ENCODE measurements around the gene TMEM114. TPM values are rescaled to one million over a fixed set of nuclear protein-coding genes. Genes with fewer than 3 reads are reported as not detected.

Gene TMEM114
- total RNA-seq, 1 experiment from 2014 or later, result not detected

DNA sequence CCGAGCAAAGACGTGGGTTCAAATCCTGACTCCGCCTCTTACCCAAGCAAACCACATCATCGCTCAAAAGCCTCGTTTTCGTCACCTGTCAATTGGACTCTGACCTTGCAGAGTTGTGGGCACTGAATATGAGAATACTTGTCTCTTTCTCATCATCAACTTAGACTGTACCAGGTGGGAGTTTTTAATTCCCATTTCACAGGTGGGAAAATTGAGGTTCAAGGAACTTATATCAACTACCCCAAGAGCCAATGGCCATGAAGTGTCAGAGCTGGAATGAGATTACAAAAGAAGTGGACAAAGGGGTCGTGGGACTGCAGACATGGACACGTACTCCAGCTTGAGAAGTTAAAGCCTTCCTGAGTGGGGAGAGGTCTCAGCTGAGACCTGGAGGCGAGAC is 10.8 kb downstream of the TMEM114 start:
- BruUV-seq (replicated peaks), result no TSS peak
- H3K9me3 Mint-ChIP-seq (ENCODE audit: low read depth, unreplicated experiment), result no peaks in the 10 kb centered on the region
- no peaks in the 10 kb centered on the region for H3K4me1 Mint-ChIP-seq (ENCODE audit: low read depth, unreplicated experiment)
- CTCF ChIA-PET, result no interaction called here
- DNase-seq, result no peak
- no peak overlapping the region for H3K4me3 Mint-ChIP-seq (ENCODE audit: low read depth, unreplicated experiment)
- peaks cover 64% of the 10 kb centered on the region for H3K27me3 Mint-ChIP-seq (ENCODE audit: unreplicated experiment)
- TF ChIP-seq, protein P1, sequence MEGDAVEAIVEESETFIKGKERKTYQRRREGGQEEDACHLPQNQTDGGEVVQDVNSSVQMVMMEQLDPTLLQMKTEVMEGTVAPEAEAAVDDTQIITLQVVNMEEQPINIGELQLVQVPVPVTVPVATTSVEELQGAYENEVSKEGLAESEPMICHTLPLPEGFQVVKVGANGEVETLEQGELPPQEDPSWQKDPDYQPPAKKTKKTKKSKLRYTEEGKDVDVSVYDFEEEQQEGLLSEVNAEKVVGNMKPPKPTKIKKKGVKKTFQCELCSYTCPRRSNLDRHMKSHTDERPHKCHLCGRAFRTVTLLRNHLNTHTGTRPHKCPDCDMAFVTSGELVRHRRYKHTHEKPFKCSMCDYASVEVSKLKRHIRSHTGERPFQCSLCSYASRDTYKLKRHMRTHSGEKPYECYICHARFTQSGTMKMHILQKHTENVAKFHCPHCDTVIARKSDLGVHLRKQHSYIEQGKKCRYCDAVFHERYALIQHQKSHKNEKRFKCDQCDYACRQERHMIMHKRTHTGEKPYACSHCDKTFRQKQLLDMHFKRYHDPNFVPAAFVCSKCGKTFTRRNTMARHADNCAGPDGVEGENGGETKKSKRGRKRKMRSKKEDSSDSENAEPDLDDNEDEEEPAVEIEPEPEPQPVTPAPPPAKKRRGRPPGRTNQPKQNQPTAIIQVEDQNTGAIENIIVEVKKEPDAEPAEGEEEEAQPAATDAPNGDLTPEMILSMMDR (IDR thresholded peaks at IDR 0.05; ENCODE audit: unreplicated experiment), result no peak
- H3K27ac Mint-ChIP-seq (ENCODE audit: unreplicated experiment), result no peak overlapping the region
- intact Hi-C loops (cut with micrococcal nuclease; ENCODE audit: unreplicated experiment), result no loop called here
- no peaks in the 10 kb centered on the region for H3K36me3 Mint-ChIP-seq (ENCODE audit: insufficient read depth, unreplicated experiment)

DNA sequence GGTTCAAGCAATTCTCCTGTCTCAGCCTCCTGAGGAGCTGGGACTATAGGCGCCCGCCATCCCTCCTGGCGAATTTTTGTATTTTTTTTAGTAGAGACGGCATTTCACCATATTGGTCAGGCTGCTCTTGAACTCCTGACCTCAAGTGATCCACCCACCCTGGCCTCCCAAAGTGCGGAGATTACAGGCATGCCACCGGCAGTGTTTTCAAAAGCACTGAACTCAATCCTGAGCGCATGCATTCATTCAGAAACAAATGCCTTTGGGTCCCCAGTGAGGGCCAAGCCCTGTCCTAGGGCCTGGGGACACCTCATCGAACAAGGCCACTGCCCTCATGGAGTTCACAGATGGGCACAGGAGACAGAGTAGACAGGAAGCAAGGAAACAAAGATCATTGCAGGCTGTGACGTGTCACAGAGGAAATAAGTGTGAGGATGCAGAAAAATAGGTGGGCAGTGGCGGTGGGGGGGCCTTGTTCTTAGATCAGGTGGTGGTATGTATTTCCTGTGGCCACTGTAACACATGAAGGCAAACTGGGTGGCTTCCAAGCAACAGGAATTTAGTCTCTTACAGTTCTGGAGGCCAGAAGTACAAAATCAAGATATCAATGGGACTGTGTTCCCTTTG is 12.5 kb downstream of the TMEM114 start:
- H3K4me1 Mint-ChIP-seq (ENCODE audit: low read depth, unreplicated experiment), result peaks cover 9% of the 10 kb centered on the region
- peaks cover 51% of the 10 kb centered on the region for H3K27me3 Mint-ChIP-seq (ENCODE audit: unreplicated experiment)
- H3K36me3 Mint-ChIP-seq (ENCODE audit: insufficient read depth, unreplicated experiment), result no peaks in the 10 kb centered on the region

DNA sequence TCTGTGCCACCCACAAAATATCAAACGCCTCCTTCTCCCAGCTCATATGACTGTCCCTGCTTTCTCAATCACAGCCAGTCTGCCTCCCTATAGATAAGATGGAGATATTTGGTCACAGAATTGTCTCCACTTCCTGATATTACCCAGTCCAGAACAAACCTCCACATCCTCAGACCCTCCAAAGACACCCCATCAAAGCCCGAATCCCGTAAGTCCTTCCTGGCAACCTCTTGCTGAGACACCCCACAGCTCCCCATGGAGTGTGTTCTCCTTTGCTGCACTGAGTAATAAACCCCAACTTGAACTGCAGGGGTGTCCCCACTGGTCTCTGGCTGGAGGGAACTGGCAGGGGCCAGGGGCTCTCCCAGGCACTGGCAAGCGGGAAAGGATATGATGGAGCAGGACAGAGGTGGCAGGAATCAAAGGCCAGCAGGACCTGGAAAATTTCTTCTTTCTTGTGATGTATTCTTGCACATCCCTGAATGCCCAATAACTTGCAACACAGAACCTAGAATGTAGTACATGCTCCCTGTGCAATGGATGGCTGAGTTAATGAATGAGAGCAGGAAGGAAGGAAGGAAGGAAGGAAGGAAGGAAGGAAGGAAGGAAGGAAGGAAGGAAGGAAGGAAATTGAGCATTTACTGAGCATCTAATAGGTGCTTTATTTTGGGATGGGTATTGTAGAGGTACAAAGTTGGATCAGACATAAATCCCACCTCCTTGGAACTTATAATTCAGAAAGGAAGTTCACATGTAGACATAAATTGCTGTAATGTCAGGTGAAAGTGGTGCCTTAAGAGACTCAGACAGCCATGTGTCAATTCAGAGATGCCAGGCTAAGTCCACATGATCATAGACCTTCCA is 13.9 kb downstream of the TMEM114 start:
- TF ChIP-seq, protein P1 (IDR thresholded peaks at IDR 0.05; ENCODE audit: unreplicated experiment), result no peak
- CTCF ChIA-PET, result no interaction called here
- H3K9me3 Mint-ChIP-seq (ENCODE audit: low read depth, unreplicated experiment), result no peaks in the 10 kb centered on the region
- H3K4me3 Mint-ChIP-seq (ENCODE audit: low read depth, unreplicated experiment), result no peak overlapping the region
- no peaks in the 10 kb centered on the region for H3K36me3 Mint-ChIP-seq (ENCODE audit: insufficient read depth, unreplicated experiment)
- H3K4me1 Mint-ChIP-seq (ENCODE audit: low read depth, unreplicated experiment), result peaks cover 23% of the 10 kb centered on the region
- DNase-seq, result no peak
- peaks cover 51% of the 10 kb centered on the region for H3K27me3 Mint-ChIP-seq (ENCODE audit: unreplicated experiment)
- no TSS peak for BruUV-seq (replicated peaks)
- H3K27ac Mint-ChIP-seq (ENCODE audit: unreplicated experiment), result no peak overlapping the region
- intact Hi-C loops (cut with micrococcal nuclease; ENCODE audit: unreplicated experiment), result no loop called here

More for the DNA sequence above, 12.5 kb downstream of the TMEM114 start:
- no peak overlapping the region for H3K27ac Mint-ChIP-seq (ENCODE audit: unreplicated experiment)
- intact Hi-C loops (cut with micrococcal nuclease; ENCODE audit: unreplicated experiment), result no loop called here
- CTCF ChIA-PET, result no interaction called here
- no peak overlapping the region for H3K4me3 Mint-ChIP-seq (ENCODE audit: low read depth, unreplicated experiment)
- TF ChIP-seq, protein P1 (IDR thresholded peaks at IDR 0.05; ENCODE audit: unreplicated experiment), result no peak
- no peak for DNase-seq
- no TSS peak for BruUV-seq (replicated peaks)
- H3K9me3 Mint-ChIP-seq (ENCODE audit: low read depth, unreplicated experiment), result no peaks in the 10 kb centered on the region

DNA sequence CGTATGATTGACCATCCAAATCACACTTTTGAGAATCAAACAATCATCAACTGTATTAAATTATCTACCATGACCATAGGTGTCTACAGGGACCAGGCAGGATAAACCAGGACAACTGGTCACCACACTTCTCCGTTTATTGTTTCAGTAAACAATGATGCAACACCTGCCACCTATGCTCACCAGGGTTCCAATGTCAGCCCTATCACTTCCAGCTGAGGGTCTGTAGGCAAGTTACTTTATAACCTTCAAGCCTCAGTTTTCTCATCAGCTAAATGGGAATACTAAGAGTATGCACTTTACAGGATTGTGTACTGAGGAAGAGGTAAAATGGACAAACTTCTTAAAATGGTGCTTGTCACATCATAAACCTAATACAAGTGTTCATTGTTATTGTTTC is 14.9 kb downstream of the TMEM114 start:
- H3K27ac Mint-ChIP-seq (ENCODE audit: unreplicated experiment), result no peak overlapping the region
- peaks cover 30% of the 10 kb centered on the region for H3K4me1 Mint-ChIP-seq (ENCODE audit: low read depth, unreplicated experiment)
- intact Hi-C loops (cut with micrococcal nuclease; ENCODE audit: unreplicated experiment), result no loop called here

More for the DNA sequence above, 14.9 kb downstream of the TMEM114 start:
- no peak for DNase-seq
- no TSS peak for BruUV-seq (replicated peaks)
- peaks cover 51% of the 10 kb centered on the region for H3K27me3 Mint-ChIP-seq (ENCODE audit: unreplicated experiment)
- no peak overlapping the region for H3K4me3 Mint-ChIP-seq (ENCODE audit: low read depth, unreplicated experiment)
- H3K9me3 Mint-ChIP-seq (ENCODE audit: low read depth, unreplicated experiment), result no peaks in the 10 kb centered on the region
- no peaks in the 10 kb centered on the region for H3K36me3 Mint-ChIP-seq (ENCODE audit: insufficient read depth, unreplicated experiment)
- CTCF ChIA-PET, result no interaction called here
- TF ChIP-seq, protein P1 (IDR thresholded peaks at IDR 0.05; ENCODE audit: unreplicated experiment), result no peak
